Skin of body (tissue), 2 donors: Measurements from ENCODE around the gene POFUT2. TPM values are rescaled to one million over a fixed set of nuclear protein-coding genes. Genes with fewer than 3 reads are reported as not detected.
"Not testable (repeated sequence)": the region's sequence is repeated elsewhere in the genome, so short reads cannot be mapped to it uniquely, and the experiment has no call there.

ENCODE experiments used
- DNase-seq: peaks from one replicate; lab custom pipeline; 2025; lab: John Stamatoyannopoulos, UW
- total RNA-seq: library from RNA; depleted of rRNA; stranded (reverse); fragments of >200 nt; gene quantifications from one replicate; pipeline ENCODE4 v1.2.3, GENCODE V29; 2014

POFUT2 gene
- total RNA-seq, 1 donor from 2014 or later = 31.3 TPM

DNA sequence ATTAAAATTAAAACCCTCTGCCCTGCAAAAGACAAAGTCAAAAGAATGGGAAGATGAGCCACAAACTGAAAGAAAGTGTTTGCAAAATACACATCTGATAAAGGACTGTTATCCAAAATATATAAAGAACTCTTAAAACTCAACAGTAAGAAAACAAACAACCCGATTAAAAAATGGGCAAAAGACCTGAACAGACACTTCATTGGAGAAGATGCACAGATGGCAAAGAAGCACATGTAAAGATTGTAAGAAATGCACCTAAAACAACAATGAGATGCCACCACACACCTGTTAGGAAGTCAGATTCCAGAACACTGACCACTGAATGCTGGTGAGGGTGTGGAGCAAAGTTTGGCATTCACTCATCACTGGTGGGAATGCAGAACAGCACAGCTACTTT, 24.6 kb upstream of the POFUT2 start:
- DNase-seq = no peak

DNA sequence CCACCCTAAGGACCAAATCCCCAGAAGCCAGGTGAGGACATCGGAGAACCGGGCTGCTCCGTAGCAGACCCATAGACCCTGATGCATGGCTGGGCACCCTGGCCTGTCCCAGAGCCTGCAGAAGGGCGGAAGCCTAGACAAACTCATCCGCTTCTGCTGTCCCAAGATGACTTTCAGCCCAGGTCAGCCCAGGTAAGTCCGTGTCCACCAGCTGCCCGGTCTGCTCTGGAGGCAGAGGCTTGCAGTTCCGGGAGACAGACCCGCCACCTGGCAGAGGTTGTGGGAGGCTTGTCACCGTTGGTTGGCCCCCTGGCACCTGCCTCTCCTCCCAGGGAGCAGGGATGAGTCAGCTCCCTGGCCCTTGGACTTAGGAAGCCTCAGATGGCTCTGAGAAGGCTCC, 22.8 kb upstream of the POFUT2 start:
- DNase-seq = no peak

DNA sequence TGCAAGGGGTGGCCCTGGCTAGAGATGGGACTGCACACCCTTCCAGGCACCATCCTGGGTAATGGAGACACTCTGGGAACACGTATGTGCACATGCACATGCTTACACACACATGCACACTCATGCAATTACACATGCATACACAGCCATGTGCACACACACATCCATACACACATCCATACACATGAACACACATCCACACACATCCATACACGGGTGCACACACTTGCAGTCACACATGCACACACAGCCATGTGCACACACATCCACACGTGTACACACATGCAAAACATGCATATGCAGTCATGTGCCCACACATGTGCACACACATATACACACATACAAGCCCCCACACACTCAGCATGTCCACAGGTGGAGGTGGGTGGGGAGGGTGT, 22.3 kb upstream of the POFUT2 start:
- DNase-seq = no peak

DNA sequence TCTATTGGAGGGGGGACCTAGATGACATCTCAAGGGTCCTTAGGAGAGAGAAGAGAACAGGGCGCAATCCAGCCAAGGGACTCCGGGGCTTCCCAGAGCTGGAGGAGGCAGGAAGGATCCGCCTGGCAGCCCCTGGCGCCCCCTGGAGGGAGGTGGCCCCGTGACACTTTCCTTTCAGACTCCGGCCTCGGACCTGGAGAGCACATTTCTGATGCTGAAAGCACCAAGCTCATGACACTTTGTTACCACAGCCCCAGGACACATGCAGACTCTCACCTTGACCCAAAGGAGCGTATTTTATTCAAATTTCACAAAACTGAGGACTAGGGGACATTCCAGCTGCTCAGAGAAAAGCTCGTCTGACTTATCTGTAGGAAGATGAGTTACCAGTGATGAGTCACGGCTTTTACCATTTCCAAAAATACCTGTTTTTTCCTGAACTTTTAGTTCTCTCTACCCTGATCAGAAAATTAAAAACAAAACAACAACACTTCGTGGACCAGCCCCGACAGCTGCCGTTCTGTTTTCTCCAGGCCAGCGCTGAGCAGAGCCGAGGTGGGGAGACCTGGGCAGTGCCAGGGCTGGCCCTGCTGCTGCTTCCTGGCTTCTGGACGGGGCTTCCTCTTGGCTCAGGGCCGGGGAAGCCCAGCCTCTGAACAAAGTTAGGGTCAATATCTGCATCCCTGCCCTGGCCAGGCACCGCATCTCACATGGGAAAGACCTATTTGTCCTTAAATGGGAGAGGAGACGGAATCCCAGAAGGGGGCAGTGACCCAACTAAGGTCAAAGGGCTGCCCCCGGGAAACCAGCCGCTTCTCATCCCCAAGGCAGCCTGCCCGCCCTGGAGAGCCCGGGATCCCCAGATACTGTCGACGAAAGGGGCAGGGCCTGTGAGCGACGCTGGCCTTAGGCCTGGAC, 21.6 kb upstream of the POFUT2 start:
- no peak for DNase-seq

DNA sequence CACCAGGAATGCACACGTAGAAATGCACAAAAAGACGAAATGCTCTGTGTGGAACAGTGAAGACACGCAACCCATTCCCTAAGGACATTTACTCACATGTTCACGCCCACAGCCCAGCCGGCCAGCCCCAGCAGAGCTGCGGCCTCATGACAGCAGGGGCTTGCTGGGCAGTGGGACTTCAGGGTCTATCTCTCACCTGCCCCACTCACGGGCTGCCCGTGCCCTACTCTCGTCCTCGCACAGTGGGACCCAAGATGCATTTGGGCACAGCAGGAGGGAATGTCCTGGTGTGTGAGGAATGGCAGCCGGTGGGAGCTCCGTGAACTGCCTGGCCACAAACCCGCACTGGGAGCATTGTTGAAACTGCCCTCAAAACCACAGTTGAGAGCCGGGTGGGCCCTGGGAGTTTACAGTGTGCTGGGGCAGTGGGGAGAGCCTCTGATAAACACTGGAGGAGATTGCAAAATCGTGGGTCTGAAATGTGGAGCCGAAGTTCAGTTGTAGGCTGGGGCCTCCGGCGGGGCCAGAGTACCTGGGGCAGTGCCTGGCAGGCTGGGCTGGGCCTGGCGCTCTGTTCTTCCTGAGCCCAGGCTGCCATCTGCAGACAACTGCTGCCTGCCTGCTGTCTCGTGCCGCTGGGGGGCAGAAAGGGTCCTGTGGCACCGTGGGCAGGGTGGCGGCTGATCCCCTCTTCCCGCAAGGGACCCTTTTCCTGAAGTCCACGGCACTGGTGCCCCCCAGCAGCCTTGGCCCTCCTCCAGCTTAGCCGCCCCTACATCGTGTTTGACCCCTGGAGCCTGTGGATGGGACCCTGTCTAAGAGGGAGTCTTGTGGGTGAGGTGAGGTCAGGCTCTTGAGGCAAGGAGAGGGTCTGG, 20.7 kb upstream of the POFUT2 start:
- no peak for DNase-seq

DNA sequence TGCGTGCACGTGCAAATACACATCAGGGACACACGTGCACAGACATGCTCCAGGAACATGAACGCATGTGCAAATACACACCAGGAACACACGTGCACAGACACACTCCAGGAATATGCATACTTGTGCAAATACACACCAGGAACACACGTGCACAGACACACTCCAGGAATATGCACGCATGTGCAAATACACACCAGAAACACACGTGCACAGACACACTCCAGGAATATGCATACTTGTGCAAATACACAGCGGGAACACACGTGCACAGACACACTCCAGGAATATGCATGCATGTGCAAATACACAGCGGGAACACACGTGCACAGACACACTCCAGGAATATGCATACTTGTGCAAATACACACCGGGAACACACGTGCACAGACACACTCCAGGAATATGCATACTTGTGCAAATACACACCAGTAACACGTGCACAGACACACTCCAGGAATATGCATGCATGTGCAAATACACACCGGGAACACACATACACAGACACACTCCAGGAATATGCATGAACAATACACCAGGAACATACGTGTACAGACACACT, 20.0 kb upstream of the POFUT2 start:
- not testable (repeated sequence) for DNase-seq

DNA sequence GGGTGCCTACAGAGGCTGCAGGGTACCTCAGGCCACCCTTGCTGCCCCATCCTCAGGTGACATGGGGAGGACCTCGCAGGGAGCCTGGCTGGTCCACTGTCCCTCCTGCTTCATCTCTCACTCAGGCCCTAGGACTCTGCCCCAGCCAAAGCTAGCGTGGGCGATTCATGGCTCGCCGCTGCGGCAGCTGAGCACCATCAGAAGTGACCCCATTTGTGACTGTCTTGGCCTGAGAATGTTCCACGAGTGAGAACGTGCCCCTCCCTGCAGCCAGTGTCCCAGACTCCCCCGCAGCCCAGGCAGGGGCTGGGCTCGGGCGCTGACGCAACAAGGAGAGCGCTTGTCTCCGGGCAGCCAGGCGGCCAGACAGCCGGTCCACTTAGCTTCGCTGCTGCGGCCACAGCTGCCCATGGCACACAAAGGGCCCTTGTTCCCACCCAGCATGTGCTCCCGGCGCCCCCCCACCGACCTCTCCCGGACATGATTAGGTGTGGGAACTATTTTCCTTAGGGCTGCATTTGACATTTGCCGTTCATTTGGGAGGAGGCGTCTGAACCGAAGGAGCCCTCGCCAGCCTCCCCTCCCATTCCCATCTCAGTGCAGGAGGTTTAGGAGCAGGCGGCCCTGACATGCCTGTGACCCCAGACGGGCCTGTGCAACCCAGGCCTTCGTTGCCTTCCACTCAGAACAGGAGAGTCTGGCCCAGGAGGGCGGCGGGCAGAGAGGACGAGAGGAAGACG, 19.3 kb upstream of the POFUT2 start:
- peak; percentile 27 for DNase-seq

DNA sequence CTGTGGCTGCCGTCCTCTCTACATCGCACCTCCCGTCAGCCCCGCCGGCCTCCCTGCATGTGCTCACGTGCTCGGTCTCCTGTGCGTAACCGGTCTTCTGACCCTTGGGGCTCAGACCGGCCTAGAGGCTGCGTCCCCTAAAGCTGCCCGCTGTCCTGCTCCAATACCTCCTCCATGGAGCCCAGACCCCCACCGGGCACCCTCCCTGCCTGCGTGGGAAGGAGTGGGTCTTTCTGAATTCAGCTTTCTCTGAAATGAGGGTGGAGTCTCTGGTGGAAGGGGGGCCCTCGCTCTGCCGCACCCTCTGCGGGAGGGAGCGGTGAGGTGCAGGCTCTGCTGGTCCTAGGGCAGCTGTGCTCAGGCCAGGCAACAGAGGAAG, 18.7 kb upstream of the POFUT2 start:
- no peak for DNase-seq

DNA sequence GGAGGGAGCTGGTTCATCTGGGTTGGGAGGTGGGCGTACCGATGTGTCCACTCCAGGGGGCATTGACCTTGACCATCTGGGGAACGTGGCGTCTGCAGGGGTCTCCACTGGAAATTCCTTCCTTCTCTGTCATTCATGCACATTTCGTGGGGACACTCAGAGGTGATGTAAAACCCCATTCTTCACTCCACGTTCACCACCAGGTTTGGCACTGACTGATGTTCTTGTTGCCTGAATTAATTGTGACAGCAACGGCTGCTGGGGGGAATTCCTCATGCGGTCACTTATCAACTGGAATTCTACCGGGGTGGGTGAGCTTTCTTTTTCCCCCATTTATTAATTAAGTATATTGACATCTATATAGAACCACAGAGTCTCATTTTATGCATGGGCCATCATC, 18.1 kb upstream of the POFUT2 start:
- no peak for DNase-seq

DNA sequence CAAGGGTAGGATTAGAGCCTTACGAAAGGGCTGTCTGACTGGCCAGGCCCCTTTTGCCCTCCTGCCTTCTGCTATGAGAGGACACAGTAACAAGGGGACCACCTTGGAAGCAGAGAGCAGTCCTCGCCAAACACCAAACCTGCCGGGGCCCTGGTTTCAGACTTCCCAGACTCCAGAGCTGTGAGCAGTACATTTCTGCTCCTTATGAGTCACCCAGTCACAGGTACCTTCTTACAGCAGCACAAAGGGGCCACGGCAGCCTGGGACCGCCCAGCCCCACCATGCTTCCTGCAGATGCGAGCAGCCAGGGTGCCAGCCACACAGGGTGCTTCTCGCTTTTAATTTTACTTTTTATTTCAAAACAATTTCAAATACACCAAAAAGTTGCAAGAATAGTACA, 17.2 kb upstream of the POFUT2 start:
- DNase-seq = no peak

DNA sequence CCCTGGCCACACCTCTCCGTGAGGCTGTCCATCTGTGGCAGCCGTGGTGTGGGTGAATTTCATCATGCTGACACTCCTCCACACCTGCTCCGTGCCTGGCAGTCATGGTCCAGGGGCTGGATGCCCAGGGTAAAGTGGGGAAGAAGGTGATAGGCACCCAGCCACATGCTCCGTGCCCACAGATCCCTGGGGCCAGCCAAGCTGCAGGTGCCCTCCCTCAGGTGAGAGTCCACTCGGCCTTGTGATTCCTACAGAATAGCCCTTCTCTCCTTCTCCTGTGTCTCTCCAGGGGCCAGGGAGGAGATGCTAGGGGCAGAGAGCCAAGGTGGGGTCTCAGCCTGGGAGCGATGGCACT, 16.8 kb upstream of the POFUT2 start:
- DNase-seq = no peak

DNA sequence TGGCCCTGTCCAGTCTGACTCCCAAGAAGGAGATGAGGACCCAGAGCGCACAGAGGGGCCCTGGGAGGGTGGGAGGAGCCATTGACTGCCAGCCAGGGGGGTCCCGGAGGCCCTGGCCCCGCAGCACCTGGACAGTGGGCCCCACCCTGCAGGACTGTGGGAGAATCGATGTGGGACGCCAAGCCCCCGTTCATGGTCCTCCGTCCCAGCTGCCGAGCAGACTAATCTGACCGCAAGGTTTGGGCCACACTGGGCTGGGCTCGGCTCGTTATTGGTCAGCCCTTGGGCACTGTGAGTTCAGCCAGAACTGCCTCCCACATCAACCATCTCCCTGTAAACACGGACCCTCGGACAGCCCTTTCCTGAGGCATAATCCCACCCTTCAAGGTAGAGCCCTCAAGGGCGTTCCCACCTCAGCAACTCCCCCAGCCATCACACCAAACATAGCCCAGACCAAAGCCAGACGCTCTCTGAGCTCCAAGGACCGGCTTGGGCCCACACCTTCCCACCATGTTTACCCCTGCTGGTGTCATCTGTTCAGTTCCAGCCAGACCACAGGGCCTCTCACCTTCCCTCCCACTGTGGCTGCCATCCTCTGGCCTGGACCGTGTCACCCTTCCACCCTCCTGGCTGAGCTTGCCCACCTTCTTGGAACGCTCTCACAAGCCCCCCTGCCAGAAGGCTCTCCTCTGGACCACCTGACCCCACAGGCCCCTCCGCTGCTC, 16.2 kb upstream of the POFUT2 start:
- DNase-seq = no peak

DNA sequence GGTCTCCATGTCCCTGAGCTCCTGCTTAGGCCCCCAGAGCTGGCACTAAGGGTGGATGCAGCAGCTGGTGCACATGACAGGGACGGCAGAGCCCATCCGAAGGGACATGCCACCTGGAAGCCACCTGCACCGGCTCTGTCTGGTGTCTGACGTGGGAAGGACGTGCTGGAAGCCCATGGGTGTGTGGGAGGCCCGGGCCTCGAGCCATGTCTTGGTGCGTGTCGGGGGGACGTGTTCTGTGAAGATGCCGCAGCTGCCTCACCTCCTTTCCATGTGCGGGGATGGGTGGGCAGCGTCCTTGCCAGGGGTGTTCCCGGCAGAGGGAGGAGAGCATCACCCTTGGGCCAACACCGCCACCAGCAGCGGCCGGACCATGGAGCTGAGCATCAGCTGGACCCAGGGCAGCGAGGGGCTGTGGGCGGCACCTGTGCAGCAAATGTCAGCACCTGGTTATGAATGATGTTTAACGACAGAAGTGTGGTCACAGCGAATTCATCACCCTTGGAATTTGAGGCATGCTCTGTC, 15.5 kb upstream of the POFUT2 start:
- no peak for DNase-seq

DNA sequence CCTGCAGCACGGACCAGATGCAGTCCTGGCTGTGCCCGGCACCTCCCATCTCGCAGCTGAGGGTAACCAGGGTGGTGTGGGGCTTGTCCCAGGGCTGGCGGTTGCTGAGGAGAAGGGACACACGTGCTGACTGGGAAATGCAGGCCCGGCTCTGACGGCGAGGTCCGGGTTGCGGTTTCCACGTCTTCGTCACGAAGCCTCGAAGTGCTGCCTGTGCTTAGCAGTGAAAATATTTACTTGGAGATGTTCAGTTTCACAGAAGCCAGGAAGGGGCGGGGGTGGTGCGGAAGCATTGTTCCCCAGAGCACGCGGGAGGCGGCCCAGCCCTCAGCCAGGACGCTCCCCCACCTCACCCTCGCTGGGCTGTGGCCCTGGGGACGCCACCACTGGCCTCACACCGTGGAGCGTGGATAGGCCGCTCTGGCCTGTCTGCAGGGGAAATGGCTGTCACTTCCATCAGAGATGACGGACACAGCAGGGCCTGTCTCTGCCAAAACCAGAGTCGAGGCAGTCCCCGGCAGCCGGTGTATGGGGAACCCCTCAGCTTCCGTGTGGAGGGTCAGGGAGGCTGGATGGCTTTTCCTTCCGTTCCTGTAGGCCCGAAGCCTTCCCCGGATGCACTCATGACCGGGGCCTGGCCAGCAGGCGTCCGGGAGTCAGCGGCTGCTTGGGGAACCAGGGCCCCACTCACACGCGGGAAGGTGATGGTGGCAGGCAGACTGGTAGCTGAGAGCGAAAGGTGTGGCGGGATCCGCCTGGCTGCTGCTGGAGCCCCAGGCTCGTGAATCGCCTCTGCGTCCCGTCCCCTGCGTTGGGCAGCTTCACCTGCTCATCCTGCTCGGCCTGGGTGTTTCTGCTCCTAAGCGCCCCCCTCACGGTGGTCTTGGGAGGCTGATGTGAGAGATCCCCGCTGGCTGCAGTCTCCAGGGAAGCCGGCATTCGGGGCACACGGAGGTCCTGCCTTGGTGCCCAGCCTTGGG, 14.7 kb upstream of the POFUT2 start:
- DNase-seq = peak; percentile 55

DNA sequence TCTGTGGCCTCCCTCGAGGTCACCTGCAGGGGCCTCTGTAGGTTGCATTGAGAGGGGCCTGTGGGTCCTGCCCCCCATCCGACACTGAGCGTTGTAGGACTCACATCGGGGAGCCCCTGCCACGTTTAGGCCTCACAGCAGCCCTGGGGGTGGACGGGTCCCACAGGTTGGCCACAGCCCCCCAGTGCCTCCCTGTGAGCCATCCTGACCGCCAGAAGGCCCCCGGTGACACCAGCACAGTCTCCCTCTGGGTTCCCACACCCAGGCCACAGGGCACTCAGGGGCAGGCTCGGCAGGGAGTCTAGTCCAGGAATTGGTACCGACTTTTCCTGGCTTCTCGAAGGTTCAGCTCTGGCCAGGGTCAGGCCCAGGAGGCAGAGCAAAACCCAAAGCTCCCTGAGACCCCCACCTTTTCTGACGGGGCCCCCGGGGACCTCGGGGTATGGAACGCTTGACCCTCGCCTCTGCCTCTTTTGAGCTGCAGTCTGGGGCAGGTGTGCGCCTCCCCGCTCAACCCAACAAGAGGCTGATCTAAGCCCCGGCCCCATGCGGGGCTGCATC, 13.9 kb upstream of the POFUT2 start:
- DNase-seq = no peak

DNA sequence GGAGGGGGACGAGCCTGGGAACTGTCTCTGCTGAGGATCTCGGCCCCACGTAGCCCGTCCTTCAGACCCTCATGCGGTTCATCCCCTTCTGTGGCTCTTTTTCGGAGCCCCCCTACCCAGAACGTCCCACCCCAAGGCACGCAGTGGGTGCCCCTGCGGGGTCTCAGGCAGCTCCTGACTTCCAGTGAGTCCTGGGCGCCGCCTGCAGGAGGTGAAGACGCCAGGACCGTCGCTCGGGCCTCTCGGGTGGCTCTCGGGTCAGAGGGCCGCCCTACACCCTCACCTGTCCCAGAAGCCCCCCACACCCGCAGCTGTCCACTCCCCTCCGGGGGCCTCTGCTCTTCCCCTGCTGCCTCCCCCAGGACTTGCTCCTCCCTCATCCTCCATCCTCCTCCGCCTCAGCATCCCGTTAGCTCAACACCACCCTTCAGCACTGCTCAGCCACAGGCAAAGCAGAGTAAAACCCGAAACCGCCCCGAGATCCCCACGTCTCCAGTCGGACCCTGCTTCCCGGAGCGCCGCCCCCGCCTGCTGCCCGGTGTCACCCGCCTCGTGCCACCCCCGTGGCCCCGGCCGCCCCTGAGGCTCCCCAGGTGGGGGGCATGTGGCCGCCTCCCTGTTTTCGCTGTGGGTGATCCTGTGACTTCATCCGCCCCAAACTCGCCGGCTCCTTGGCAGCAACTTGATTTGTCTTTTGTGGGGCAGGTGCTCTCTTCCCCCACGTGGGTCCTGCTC, 13.3 kb upstream of the POFUT2 start:
- DNase-seq = no peak

DNA sequence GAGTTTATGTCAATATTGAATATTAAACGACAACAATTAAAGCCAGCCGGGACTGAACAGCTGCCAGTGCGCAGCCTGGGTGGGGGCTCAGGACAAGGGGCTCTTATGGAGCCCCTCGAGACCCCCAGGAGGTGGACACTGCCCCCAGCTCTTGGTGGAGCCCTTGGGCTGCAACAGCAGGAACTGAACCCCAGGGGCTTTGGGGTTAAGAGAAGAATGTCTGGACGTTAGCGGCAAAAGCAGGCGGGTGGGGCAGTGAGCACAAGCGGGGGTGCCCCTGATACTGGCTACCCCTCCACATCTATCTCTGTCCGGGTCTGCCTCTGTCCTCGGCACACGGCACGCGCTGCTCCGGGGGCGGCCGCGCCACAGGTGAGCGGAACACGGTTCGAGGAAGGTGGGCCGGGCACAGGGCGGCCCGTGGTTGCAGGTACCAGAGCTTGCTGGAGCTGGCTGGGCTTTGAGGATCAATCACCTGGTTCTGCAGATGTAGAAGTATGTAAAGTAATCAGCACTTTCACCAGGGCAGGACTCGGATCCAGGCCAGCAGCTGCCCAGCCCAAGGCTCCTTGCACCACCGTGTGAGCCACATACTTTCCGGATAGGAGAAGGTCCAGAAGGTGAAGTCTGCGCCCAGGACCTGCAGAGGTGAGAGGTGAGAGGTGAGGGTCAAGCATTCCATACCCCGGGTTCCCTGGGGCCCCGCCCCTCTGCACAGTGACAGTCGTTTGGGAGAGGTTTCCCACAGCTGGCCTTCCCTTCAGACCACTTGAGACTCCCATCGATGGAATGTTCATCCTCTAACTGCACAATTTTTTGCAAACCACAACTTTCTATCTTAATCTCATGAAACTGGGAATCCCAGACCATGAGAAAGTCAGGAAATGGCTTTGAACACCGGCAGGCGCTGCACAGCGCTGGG, 12.4 kb upstream of the POFUT2 start:
- DNase-seq = no peak
